HG02870 (cell line): ENCODE measurements around the gene PRKAR1B.
"Not testable (repeated sequence)": the region's sequence is repeated elsewhere in the genome, so short reads cannot be mapped to it uniquely, and the experiment has no call there.

ENCODE experiments used
- ATAC-seq: cut with Tn5 transposase; IDR thresholded peaks from one replicate; pipeline ENCODE4 v1.9.1; 2021; ENCODE audit warnings: mild to moderate bottlenecking, moderate library complexity; ENCODE audit not compliant: unreplicated experiment

PRKAR1B gene

GRCh38 chr7:672891-673290, 54.2 kb downstream of the PRKAR1B start:
- ATAC-seq = no peak

GRCh38 chr7:671415-672042, 55.6 kb downstream of the PRKAR1B start:
- no peak for ATAC-seq

- ATAC-seq = no peak
Observed at GRCh38 chr7:670501-671390, 56.3 kb downstream of the PRKAR1B start.

- ATAC-seq = no peak
Observed at GRCh38 chr7:668958-669357, 58.1 kb downstream of the PRKAR1B start.

GRCh38 chr7:668139-668931, 58.7 kb downstream of the PRKAR1B start:
- ATAC-seq = no peak

GRCh38 chr7:666454-667292, 60.4 kb downstream of the PRKAR1B start:
- ATAC-seq = no peak

GRCh38 chr7:665736-666453, 61.2 kb downstream of the PRKAR1B start:
- ATAC-seq = no peak

- no peak for ATAC-seq
Observed at GRCh38 chr7:664997-665735, 61.9 kb downstream of the PRKAR1B start.

GRCh38 chr7:664402-664775, 62.7 kb downstream of the PRKAR1B start:
- ATAC-seq = no peak

GRCh38 chr7:662576-662975, 64.5 kb downstream of the PRKAR1B start:
- ATAC-seq = no peak

- no peak for ATAC-seq
Observed at GRCh38 chr7:659996-660395, 67.1 kb downstream of the PRKAR1B start.

GRCh38 chr7:659306-659847, 67.7 kb downstream of the PRKAR1B start:
- ATAC-seq = no peak

- ATAC-seq = no peak
Observed at GRCh38 chr7:657565-658119, 69.4 kb downstream of the PRKAR1B start.

GRCh38 chr7:657010-657409, 70.1 kb downstream of the PRKAR1B start:
- not testable (repeated sequence) for ATAC-seq

- no peak for ATAC-seq
Observed at GRCh38 chr7:655758-656157, 71.3 kb downstream of the PRKAR1B start.

- no peak for ATAC-seq
Observed at GRCh38 chr7:653829-654764, 73.0 kb downstream of the PRKAR1B start.

- ATAC-seq = no peak
Observed at GRCh38 chr7:652881-653280, 74.2 kb downstream of the PRKAR1B start.

GRCh38 chr7:652167-652566, 74.9 kb downstream of the PRKAR1B start:
- not testable (repeated sequence) for ATAC-seq
